ENCODE data around the gene SERPINB2. TPM values are rescaled to one million over a fixed set of nuclear protein-coding genes. Genes with fewer than 3 reads are reported as not detected.
"Not testable (repeated sequence)": the region's sequence is repeated elsewhere in the genome, so short reads cannot be mapped to it uniquely, and the experiment has no call there.

SERPINB2 gene
- total RNA-seq, 1 experiment from 2014 or later = 17.2 TPM

- peak; percentile 81 for DNase-seq (ENCODE audit: low read depth)
Measured at GRCh38 chr18:63936156-63936931, 48.8 kb downstream of the SERPINB2 start.

- no peak for DNase-seq (ENCODE audit: low read depth)
Measured at GRCh38 chr18:63936932-63937393, 49.5 kb downstream of the SERPINB2 start.

GRCh38 chr18:63940008-63940407 lies 52.5 kb downstream of the SERPINB2 start:
- no peak for DNase-seq (ENCODE audit: low read depth)

DNA sequence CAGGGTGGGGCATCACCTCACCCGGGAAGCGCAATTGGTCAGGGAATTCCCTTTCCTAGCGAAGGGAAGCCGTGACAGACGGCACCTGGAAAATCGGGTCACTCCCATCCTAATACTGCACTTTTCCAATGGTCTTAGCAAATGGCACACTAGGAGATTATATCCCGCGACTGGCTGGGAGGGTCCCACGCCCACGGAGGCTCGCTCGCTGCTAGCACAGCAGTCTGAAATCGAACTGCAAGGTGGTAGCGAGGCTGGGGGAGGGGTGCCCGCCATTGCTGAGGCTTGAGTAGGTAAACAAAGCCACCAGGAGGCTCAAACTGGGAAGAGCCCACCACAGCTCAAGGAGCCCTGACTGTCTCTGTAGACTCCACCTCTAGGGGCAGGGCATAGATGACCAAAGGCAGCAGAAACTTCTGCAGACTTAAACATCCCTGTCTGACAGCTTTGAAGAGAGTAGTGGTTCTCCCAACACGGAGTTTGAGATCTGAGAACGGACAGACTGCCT lies 53.1 kb downstream of the SERPINB2 start:
- not testable (repeated sequence) for DNase-seq (ENCODE audit: low read depth)

GRCh38 chr18:63947051-63947790 lies 59.7 kb downstream of the SERPINB2 start:
- DNase-seq (ENCODE audit: low read depth) = no peak

DNA sequence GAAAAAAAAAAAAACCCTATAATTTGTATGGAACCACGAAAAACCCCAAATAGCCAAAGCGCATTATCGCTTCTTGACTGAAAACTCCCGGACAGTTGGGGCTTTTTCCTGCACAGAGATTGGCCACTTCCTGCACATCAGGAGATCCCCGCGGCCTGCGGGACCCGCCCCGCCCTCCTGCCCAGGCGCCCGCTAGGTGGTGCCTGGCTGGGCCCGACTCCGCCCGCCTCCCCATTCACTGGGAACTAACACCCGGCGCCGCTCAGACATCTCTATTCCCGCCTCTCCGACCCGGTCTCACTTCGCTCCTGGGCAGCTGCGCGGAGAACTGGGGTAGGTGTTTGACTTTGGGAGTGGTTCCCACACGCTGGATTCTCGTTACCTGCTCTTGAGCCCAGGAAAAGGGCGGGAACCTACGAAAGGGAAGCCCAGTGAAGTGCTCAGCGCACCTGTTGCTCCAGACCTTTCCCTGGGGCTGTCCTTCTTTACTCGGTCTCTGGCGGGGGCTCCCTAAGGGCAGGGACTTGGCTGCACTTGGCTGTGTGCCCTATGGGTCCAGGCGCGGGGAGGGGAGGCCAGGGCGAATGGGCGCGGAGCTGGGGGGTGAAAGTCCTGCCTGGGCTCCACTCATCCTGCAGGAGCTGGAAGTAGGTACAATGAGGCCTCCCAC lies 61.7 kb downstream of the SERPINB2 start, which contains the start of gene HMSD:
HMSD (plus strand) TSS at position 234 of the 670 bp plus-strand sequence. CDS start 4,155 bp downstream, outside the sequence.
- peak; percentile 70 for DNase-seq (ENCODE audit: low read depth)

DNA sequence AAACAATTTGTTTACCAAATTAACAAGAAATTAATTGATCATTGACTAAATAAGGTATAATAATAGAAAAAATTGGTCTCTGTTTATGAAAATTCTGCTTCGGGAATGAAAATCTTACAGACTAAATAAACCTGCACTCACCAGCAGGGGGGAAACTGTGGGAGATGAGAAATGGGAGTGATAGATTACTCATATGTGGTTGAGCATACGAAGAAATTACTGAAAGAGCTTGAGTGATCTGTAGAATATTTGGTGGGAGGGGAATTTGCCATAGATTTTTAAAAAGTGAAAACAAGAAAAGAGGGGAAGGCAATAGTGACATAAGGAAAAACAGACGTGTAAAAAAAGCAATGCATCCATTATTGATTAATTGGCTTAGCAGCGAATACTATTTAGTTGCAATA lies 63.8 kb downstream of the SERPINB2 start:
- peak; percentile 14 for DNase-seq (ENCODE audit: low read depth)

Other genes starting within 250 kb of the SERPINB2 start
- gene SERPINB4, start 243.4 kb upstream of the SERPINB2 start, total RNA-seq (2014; rRNA removed; shearing (Covaris generic)) = not detected in 2 replicates
- not detected in 2 replicates for gene SERPINB3, start 225.8 kb upstream of the SERPINB2 start, total RNA-seq (2014; rRNA removed; shearing (Covaris generic))
- not detected in 2 replicates for gene SERPINB11, start 184.7 kb upstream of the SERPINB2 start, total RNA-seq (2014; rRNA removed; shearing (Covaris generic))
- gene SERPINB7, start 112.3 kb upstream of the SERPINB2 start, total RNA-seq (2014; rRNA removed; shearing (Covaris generic)) = 1.4 and 1.7 TPM in 2 replicates
- gene SERPINB10, start 20.3 kb downstream of the SERPINB2 start, total RNA-seq (2014; rRNA removed; shearing (Covaris generic)) = 1.5 and 9.9 TPM in 2 replicates
- 0.06 TPM in 1 of 2 replicates, not detected in the other for gene HMSD, start 61.6 kb downstream of the SERPINB2 start, total RNA-seq (2014; rRNA removed; shearing (Covaris generic))
- 29.9 and 37.6 TPM in 2 replicates for gene SERPINB8, start 82.4 kb downstream of the SERPINB2 start, total RNA-seq (2014; rRNA removed; shearing (Covaris generic))

Measured in Daoy (cell line).